Urothelium cell line (cell line): ENCODE data around the gene B4GALT2.

ENCODE experiments used
- DNase-seq: peaks from one replicate; pipeline ENCODE4 v3.0.0; 2011; ENCODE audit warnings: low spot score, mixed read lengths
- FAIRE-seq: peaks from 2 replicates; lab custom pipeline; 2011; peaks lifted over from hg19 to GRCh38; lab: Jason Lieb, UNC

Gene B4GALT2

DNA sequence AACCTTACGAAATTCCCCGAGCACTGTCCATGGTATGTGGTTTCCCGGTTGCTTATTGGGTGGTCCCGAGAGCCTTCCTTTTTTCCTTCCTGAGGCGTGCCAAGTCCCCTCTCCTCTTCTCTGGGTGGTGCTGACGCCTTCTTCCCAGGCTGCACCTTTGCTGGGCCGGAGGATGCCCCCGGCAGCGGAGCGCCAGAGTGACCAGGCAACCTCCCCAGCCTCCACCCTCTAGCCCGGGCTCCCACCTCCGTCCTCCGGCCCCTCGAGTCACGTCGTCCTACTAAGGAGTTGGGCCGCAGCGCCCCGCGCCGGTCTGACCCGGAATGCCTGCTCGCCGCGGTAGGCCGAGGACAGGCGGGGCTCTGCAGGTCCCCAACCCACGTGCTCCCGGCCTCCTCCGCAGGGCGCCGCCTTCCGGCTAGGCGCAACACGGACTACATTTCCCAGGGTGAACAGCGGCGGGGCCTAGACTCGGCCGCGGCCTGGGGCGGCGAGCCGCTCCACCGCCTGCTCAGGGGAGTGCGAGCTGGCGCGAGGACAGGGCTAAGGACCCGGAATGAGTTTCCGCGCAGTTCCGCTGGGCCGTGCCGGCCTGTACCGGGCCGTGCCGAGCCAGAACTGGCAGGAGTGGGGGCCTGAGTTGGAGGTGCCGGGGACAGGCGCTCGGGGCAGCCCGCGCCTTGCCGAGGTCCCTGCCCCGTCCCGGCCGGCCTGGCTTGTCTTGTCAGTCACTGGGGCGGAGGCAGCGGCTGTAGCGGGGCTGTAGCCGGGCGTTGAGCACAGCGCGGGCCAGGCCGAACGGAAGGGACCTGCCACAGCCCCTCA, 32.6 kb upstream of the B4GALT2 start, which contains the start of gene IPO13:
Gene IPO13 (plus strand): TSS at position 715 of the 825 bp plus-strand sequence. CDS start 651 bp downstream, outside the sequence.
- FAIRE-seq = peak; percentile 91
- peak; percentile 100 for DNase-seq

DNA sequence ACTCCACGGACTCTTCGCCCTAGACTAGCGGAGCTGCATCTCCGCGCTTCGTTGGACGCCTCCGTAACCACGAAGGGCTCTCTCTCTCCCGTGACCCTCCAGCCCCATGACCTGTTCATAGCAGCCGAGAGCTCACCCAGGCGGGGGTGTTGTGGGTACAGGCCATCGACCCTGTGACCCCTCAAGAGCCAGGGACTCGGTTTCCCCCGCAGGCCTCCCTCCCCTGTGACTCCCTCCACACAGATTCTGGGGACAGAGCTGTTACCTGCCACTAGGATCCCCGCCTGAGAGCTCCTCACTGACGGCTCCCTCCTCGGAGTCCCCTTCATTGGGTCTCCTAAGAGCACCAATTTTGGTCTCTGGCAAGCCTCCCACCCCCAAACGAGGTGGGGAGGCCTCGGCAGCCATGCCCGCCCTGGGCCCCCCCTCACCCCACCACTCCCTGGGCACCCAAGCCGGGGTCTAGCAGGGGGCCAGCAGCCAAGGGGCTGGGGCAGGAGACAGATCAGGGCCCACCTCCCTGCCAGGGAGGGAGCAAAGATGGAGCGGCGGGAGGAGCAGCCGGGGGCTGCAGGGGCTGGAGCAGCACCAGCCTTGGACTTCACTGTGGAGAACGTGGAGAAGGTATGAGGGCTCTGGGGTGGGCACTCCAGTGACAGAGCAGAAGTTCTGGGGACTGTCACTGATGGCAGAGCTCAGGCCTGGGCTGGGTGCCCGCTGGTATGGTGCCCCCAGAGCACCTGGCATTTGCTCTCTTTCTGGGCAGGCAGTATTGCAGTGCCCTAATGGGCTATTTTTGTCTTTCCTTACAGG, 31.7 kb upstream of the B4GALT2 start:
- DNase-seq (no peak), FAIRE-seq (no peak)

DNA sequence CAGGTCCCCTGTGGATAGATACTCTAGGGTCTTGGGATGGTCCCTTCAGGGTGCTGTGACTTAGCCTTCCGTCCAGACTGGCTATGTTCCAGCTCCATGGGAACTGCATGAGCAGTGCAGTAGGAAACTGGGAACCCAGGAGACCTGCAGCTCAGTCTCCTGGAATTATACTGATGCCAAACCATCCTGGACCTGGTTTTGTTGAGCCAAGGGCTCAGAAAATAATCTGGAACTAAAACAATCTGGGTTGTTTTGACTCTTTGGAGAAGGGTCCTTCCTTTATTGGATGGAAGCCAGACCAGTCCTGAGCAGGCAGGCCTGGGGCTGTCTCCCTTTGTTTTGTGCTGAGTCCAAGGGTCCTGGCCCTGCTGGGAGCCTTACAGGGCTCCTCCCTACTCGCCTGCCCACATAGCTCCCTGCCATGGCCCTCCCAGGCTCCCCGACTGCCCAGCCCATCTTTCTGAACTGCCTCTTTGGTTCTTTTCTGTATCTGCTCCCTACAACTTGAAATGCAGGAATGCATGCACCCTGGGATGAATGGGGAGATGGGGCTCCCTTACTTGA, 31.1 kb upstream of the B4GALT2 start:
- no peak for FAIRE-seq
- DNase-seq = no peak

DNA sequence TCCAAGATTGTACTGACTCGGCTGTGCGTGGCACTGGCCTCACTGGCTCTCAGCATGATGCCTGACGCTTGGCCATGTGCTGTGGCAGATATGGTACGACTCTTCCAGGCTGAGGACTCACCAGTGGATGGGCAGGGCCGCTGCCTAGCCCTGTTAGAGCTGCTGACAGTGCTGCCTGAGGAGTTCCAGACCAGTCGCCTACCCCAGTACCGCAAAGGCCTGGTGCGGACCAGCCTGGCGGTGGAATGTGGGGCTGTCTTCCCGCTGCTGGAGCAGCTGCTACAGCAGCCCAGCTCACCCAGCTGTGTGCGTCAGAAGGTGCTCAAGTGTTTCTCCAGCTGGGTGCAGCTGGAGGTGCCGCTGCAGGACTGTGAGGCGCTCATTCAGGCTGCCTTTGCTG, 29.3 kb upstream of the B4GALT2 start:
- FAIRE-seq = peak; percentile 13
- no peak for DNase-seq

DNA sequence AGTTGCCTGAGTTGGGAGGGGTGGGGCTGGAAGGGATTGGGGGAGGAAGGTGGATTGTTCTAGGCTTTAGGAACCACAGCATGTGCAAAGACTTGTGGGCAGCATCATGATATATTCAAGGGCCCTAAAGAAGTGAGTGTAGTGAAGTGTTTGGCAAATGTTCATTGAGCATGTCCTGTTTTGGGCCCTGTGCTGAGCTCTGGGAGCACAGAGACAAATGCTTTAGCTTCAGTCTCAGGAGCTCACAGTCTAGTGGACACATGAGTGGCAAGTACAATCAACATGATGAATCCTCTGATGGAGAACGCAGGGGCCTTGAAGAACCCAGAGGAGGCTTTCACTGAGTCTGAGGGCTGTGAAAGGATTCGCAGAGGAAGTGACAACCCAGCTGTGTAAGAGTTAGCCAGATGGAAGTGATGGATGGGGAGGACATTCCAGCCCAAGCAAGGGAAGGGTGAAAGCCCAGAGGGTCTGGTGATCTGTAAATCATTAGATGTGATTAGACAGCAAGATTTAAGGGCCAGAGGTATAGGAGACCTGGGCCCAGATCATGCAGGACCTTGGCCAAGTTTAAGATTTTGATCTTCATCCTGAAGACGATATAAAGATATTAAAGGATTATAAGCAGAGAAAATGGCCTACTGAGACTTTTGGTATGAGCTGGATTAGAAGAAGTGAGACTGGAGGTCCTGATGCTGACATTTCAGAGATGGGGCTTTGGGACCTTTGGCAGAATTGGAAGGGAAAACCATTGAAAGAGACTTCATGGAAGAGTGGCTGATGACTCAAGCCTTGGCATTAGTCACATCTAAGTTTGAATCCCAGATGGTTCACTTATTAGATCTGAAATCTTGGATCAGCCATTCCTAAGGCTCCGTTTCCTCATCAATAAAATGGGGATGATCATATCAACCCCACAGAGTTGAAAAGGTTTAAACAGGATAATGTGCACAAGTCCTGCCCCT, 27.7 kb upstream of the B4GALT2 start:
- FAIRE-seq (no peak), DNase-seq (no peak)

DNA sequence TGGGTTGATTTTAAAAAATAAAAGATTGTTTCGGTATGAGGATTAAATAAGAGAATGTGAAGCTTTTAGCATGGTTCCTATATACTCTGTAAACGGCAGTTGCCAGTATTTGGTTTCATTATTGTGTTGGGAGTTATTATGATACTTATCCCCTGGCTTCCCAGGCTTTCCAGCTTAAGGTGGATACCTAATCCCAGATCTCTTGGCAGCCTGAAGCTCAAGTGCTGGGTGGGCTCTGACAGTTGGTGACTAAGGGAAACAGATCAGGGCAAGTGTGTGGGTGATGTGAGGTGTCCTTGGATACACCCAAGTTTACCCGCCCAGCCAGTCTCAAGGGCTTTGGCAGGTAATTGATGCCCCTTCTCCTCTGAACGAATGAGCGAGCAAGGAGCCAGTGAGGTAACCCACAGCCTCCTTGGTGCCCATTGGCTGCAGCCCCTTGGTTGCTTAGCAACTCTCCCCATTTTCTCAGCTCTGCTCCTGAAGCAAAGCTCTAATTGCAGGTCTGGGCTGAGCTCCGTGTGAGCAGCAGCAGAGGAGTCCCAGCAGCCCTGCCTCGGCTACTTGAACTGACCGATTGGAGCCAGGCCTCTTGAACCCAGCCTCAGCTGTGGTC, 26.2 kb upstream of the B4GALT2 start:
- no peak for FAIRE-seq

DNA sequence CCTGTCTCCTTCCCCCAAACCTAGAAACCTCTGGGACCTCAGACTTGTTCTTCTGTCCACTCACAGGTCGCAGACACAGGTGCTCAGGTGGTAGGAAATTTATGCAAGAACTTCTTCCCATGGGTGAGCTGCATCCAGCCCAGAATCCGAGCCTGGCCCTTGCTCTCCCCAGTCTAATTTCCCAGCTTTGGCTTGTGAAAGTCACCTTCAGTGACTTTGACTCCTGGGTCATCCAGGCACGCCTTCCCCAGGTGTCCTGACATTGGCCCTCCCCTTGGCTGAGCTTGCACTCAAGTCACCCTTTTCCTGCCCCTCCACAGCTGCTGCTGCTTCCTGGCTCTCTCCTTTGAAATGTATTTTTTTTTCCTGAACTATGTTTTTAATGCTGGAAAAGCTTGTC, 25.6 kb upstream of the B4GALT2 start:
- no peak for DNase-seq
- FAIRE-seq = no peak

More for the DNA sequence above, 26.2 kb upstream of the B4GALT2 start:
- no peak for DNase-seq

DNA sequence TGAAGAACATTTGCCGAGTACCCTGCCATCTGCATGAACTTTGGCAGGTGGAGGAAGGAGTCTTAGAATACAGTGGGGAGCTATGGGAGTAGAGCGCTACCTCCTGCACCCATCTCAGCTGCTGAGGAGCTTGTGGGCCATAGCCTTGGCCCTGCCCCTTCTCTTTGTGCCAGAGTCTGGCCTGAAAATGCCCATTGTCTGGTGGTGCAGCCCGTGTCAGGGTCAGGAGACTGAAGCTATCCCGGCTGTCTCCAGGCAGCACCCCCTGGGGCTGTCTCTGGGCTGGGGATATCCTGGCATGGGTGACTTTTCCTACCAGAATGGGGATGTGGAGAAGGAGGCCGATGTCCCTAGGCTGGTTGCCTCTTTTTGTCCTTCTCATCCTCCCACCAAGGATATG, 25.0 kb upstream of the B4GALT2 start:
- no peak for FAIRE-seq
- DNase-seq = no peak

DNA sequence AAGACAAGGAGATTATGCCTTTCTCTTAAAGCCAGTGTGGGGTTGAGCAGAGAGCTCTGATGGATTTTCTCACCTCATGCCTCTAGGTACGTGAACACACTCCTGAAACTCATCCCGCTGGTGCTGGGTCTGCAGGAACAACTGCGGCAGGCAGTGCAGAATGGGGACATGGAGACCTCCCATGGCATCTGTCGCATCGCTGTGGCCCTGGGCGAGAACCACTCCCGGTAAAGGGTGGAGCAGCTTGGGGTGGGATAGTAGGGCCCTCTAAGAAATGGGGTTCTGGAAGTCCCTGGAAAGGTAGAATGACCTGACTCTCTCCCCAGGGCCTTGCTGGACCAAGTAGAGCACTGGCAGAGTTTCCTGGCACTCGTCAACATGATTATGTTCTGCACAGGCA, 22.8 kb upstream of the B4GALT2 start:
- FAIRE-seq = peak; percentile 17

DNA sequence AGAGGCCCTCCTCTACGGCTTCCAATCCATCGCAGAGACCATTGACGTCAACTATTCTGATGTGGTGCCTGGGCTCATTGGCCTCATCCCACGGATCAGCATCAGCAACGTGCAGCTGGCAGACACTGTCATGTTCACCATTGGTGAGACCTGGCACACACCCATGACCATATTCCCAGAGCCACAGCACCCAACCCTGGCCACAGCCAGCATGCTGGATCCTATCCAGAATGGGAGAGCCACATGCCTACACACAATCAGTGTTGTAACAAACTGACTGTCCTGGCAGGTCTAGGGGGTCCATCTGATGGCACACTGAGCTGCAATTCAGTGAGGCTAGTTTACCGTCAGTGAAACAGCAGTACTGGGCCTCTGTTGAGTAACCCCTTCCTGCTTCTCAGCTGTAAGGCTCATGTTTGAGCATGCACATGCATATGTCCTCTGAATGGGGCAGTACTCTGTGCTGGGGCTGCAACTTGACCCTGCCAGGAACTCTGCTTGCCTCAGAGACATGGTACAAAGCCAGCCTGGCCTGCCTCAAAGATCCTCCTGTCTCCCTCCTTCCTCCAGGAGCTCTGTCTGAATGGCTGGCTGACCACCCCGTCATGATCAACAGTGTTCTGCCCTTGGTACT, 21.5 kb upstream of the B4GALT2 start:
- FAIRE-seq (peak; percentile 5), DNase-seq (no peak)

More for the DNA sequence above, 22.8 kb upstream of the B4GALT2 start:
- no peak for DNase-seq

DNA sequence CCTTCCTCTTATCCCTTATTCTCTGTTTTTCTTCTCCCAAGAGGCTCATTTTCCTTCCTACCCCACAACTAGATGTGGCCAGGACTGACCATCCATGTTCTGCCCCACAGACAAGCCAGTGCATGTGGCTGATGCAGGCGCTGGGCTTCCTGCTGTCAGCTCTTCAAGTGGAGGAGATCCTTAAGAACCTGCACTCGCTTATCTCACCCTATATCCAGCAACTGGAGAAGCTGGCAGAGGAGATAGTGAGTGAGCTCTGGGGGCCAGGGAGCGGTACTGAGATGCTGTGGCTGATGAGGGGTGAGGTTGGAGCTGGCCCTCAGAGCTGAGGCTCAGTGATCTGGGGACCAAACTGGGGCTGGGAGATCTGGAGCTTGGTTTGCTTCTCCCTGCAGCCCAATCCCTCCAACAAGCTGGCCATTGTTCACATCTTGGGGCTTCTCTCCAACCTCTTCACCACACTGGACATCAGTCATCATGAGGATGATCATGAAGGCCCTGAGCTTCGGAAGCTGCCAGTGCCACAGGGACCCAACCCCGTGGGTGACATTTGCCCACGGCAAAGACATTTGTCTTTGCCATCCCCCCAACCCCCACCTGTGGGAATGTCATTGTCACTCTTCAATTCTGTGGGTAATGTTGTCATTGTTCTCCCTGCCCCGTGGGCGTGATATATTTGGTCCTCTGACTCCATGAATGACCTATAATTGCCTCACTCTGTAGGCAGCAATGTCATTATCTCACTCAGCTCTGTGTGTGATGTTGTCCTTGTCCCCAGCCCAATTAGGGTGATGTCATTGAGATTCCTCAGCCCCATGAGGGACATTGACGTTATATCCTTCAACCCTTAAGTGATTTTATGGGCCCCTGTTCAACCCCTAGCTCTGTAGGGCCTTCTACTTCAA, 20.4 kb upstream of the B4GALT2 start:
- DNase-seq (no peak), FAIRE-seq (peak; percentile 76)

DNA sequence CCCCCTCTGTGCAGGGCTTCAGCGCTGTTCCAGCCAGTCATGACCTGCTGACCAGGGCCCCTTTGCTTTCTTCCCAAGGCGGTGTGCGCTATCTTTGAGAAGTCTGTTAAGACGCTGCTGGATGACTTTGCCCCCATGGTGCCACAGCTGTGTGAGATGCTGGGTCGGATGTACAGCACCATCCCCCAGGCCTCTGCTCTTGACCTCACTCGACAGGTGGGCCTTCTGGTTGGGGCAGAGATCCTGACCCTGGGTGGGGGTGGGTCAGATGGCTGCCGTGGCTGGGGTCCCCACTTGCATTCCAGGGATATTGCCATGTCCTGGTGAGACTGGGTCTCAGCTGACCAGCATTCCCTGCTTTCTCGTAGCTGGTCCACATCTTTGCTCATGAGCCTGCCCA, 18.2 kb upstream of the B4GALT2 start:
- no peak for FAIRE-seq
- DNase-seq = no peak

DNA sequence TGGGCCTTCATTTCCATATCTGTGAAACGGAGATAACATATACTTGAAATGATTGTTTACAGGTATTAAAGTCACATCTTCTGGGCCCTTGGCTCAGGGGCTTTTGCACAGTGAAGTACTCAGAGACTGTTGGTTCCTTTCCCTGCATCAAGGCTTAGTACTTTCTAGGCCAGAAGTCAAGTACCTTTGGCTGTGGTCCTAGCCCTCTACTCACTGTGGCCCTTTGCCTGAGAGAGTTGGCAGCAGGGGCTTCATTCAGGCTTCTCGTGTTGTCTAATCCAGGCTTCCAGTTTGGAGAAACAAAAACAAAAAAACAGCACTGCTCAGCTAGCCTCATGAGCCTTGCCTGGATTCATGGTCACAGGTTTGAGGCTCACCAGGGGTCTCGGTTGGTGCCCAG, 17.3 kb upstream of the B4GALT2 start:
- DNase-seq (no peak), FAIRE-seq (no peak)

DNA sequence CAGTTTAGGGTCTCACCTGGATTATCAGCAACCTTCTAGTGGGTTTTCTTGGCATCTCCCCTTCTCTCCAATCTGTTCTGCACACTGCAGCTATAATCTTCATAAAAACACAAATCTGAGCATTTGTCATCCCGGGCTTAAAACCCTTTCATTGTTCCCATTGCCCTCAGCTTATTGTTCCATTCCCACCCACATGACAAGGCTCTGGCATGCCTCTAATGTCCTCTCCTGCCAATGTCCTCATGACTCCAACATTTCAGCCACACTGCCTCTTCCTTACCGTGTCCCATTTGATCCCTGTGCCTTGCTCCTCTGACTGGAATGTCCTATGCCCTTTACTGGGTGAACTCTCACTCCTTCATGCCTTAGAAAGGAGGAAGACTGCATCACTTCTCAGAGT, 16.7 kb upstream of the B4GALT2 start:
- FAIRE-seq = peak; percentile 63
- no peak for DNase-seq

DNA sequence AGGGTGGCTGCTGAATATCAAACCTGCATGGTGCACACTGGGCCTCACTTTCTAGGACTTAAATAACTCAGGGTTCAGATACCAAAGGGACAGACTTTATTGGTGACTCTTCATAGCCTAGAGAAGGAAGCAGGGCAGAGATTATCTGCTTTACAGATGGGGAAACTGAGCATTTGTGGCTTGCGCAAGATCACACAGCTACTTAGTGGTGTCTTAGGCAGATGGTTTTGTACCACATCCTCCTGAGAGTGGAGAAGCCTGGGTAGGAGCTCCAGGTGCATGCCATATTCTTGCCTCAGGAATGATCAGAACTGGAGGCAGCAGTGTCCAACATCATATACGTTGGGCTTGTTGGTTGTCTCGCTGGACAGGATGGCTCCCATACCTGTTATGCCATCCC, 16.0 kb upstream of the B4GALT2 start:
- FAIRE-seq (no peak), DNase-seq (no peak)

DNA sequence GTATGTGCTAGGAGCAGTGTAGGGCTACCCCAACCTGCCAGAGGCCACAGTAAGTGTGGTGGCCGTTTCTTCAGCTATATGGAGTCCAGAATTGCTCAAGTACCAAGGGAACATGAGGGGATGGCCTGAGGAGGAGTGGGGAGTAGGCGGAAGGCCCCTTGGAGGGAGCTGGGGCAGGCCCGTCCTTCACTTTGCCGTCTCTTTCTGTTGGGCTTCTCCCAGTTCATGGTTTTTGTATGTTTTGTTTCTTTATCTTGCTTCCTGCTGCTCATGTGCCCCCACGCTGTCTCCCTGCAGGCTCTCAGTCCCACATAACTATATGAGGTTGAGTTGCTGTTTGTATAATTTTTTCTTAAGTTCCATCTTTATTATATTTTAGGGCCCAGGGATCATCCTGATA, 15.1 kb upstream of the B4GALT2 start:
- no peak for FAIRE-seq
- DNase-seq = no peak

DNA sequence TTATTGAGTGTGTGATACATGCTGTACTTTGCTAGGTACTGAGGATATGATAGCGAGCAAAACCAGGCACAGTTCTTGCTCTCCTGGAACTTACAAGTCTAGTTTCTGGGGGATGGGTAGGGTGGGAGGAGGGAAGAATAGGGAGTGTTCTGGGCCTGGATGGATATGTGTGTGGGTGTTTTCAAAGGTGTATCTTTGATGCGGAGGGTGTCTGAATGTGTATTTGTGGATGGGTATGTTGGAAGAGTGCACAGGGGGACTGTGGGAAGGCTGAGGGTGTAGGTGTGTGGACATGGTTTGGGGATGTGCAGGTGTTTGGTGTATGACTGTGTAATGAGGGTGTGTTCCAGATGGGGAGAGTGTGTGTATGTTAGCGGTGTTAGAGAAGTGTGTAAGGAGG, 13.7 kb upstream of the B4GALT2 start:
- no peak for DNase-seq
- no peak for FAIRE-seq

DNA sequence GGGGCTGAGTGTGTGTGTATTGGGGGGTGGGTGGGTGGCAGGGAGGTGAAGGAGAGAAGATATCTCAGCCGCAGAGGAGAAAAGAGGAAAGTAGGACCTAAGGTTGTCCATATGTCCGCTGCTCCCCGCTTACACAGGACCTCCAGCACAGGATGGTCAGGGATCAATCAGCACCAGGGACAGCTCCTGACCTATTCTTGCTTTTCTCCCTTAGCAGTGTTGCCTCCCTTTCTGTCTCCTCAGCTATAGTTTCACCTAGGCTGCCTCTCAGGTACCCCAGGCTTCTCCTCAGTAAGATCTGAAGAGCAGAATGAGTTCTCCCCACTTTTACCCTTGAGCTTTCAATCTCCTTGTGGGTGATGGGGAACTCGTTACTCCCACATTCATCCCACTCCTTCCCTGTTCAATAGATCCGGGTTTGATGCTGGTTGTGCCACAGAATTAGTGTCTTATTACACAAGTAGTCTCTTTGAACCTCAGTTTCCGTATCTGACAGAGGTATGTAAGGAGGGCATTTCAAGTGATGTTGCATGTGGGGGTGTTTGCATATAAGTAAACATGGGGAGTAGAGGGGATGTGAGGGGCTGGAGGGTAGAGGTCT, 10.6 kb upstream of the B4GALT2 start:
- FAIRE-seq (no peak), DNase-seq (peak; percentile 56)
